H9 (cell line): ENCODE measurements around the gene ARHGAP10. TPM values are rescaled to one million over a fixed set of nuclear protein-coding genes. Genes with fewer than 3 reads are reported as not detected.

Experiments used
- DNase-seq: peaks from one replicate; pipeline ENCODE4 v3.0.0-alpha.2; 2017
- H2AFZ ChIP-seq: one replicate; pipeline ENCODE4 v1.6.1; 2013; ENCODE audit warnings: mild to moderate bottlenecking, low read length, control low read depth, moderate library complexity
- H2AK5ac ChIP-seq: 2 replicates; pipeline ENCODE4 v1.6.1; 2013; ENCODE audit warnings: low read length, control low read depth, mixed read lengths; ENCODE audit not compliant: insufficient read length
- H2BK120ac ChIP-seq: one replicate; pipeline ENCODE4 v1.6.1; 2013; ENCODE audit warnings: low read depth, mild to moderate bottlenecking, low read length, control low read depth, inconsistent platforms; ENCODE audit not compliant: poor library complexity, severe bottlenecking
- H2BK12ac ChIP-seq: 2 replicates; pipeline ENCODE4 v1.6.1; 2013; ENCODE audit warnings: low read length, control low read depth, mixed read lengths, low read depth; ENCODE audit not compliant: insufficient read length
- H2BK15ac ChIP-seq: 2 replicates; pipeline ENCODE4 v1.6.1; 2013; ENCODE audit warnings: low read depth, low read length, control low read depth
- H2BK20ac ChIP-seq: one replicate; pipeline ENCODE4 v1.6.1; 2013; ENCODE audit warnings: low read depth, mild to moderate bottlenecking, low read length, control low read depth, inconsistent platforms; ENCODE audit not compliant: poor library complexity, severe bottlenecking
- H2BK5ac ChIP-seq: 2 replicates; pipeline ENCODE4 v1.6.1; 2013; ENCODE audit warnings: low read length, control low read depth, mixed read lengths; ENCODE audit not compliant: insufficient read length
- H3K14ac ChIP-seq: 2 replicates; pipeline ENCODE4 v1.6.1; 2013; ENCODE audit warnings: low read length, control low read depth; ENCODE audit not compliant: insufficient read depth
- H3K18ac ChIP-seq: 2 replicates; pipeline ENCODE4 v1.6.1; 2013; ENCODE audit warnings: low read depth, mild to moderate bottlenecking, mixed read lengths, low read length, control low read depth; ENCODE audit not compliant: insufficient read length
- H3K23ac ChIP-seq: 2 replicates; pipeline ENCODE4 v1.6.1; 2013; ENCODE audit warnings: low read length, control low read depth, mixed read lengths, low read depth; ENCODE audit not compliant: insufficient read length
- H3K23me2 ChIP-seq: 2 replicates; pipeline ENCODE4 v1.6.1; 2013; ENCODE audit warnings: low read depth, mild to moderate bottlenecking, mixed read lengths, low read length, control low read depth; ENCODE audit not compliant: insufficient read length, poor library complexity, severe bottlenecking
- H3K27ac ChIP-seq: 2 replicates; pipeline ENCODE4 v1.5.1; 2013; ENCODE audit warnings: low read length, control low read depth, mixed read lengths, low read depth; ENCODE audit not compliant: insufficient read length
- H3K27me3 ChIP-seq: 2 replicates; pipeline ENCODE4 v1.6.1; 2013; ENCODE audit warnings: low read length, control low read depth, inconsistent platforms; ENCODE audit not compliant: insufficient read depth
- H3K4ac ChIP-seq: 2 replicates; pipeline ENCODE4 v1.6.1; 2013; ENCODE audit warnings: low read depth, mild to moderate bottlenecking, control low read depth, inconsistent platforms, low read length, moderate library complexity
- H3K4me1 ChIP-seq: 2 replicates; pipeline ENCODE4 v1.6.1; 2013; ENCODE audit warnings: low read length, control low read depth, inconsistent platforms; ENCODE audit not compliant: insufficient read depth
- H3K4me2 ChIP-seq: 2 replicates; pipeline ENCODE4 v1.6.1; 2013; ENCODE audit warnings: low read length, control low read depth, mixed read lengths; ENCODE audit not compliant: insufficient read length, insufficient read depth
- H3K56ac ChIP-seq: 2 replicates; pipeline ENCODE4 v1.6.1; 2013; ENCODE audit warnings: low read depth, mild to moderate bottlenecking, mixed read lengths, low read length, control low read depth; ENCODE audit not compliant: insufficient read length
- H3K79me1 ChIP-seq: 2 replicates; pipeline ENCODE4 v1.6.1; 2013; ENCODE audit warnings: low read depth, mild to moderate bottlenecking, moderate library complexity, low read length, control low read depth, inconsistent platforms; ENCODE audit not compliant: insufficient read depth, poor library complexity, severe bottlenecking
- H3K79me2 ChIP-seq: 2 replicates; pipeline ENCODE4 v1.6.1; 2013; ENCODE audit warnings: low read length, control low read depth, inconsistent platforms; ENCODE audit not compliant: insufficient read depth
- H3K9ac ChIP-seq: 2 replicates; pipeline ENCODE4 v1.6.1; 2013; ENCODE audit warnings: low read length, control low read depth, mixed read lengths; ENCODE audit not compliant: insufficient read length; ENCODE audit errors: extremely low read depth
- H3K9me3 ChIP-seq: one replicate; pipeline ENCODE4 v1.6.1; 2013; ENCODE audit warnings: low read depth, low read length, inconsistent platforms; ENCODE audit not compliant: control insufficient read depth
- H3T11ph ChIP-seq: one replicate; pipeline ENCODE4 v1.6.1; 2013; ENCODE audit warnings: mild to moderate bottlenecking, low read length, control low read depth, inconsistent platforms
- H4K20me1 ChIP-seq: one replicate; pipeline ENCODE4 v1.6.1; 2013; ENCODE audit not compliant: control insufficient read depth, insufficient read length, insufficient read depth
- H4K5ac ChIP-seq: 2 replicates; pipeline ENCODE4 v1.6.1; 2013; ENCODE audit warnings: low read depth, mild to moderate bottlenecking, mixed read lengths, low read length, control low read depth; ENCODE audit not compliant: insufficient read length
- H4K8ac ChIP-seq: replicated peaks from 2 replicates; pipeline ENCODE4 v1.6.1; 2013; ENCODE audit warnings: low read length, control low read depth, mixed read lengths, low read depth; ENCODE audit not compliant: insufficient read length
- H4K91ac ChIP-seq: 2 replicates; pipeline ENCODE4 v1.6.1; 2013; ENCODE audit warnings: low read depth, mild to moderate bottlenecking, moderate library complexity, mixed read lengths, low read length, control low read depth; ENCODE audit not compliant: insufficient read length
- H3K27ac Mint-ChIP-seq, 3 experiments: 2 replicates in 2 of 3; 3 replicates in 1 of 3; pipeline ENCODE4 v1.8.0; 2020 to 2021; ENCODE audit warnings: mixed read lengths in 3 of 3, mild to moderate bottlenecking in 1 of 3, moderate library complexity in 1 of 3
- H3K27me3 Mint-ChIP-seq: 2 replicates; pipeline ENCODE4 v1.8.0; 2021; ENCODE audit warnings: low read depth, mild to moderate bottlenecking, moderate library complexity, mixed read lengths
- H3K36me3 Mint-ChIP-seq, 3 experiments: 2 replicates in 2 of 3; 3 replicates in 1 of 3; pipeline ENCODE4 v1.8.0; 2020 to 2021; ENCODE audit warnings: low read depth in 3 of 3, mixed read lengths in 3 of 3; ENCODE audit not compliant: insufficient read depth in 1 of 3
- H3K4me1 Mint-ChIP-seq, 2 experiments: 2 replicates each; pipeline ENCODE4 v1.8.0; 2020; ENCODE audit warnings: mixed read lengths in 2 of 2
- H3K4me3 Mint-ChIP-seq, 2 experiments: 2 replicates in 1 of 2; 3 replicates in 1 of 2; pipeline ENCODE4 v1.8.0; 2020 to 2021; ENCODE audit warnings: mild to moderate bottlenecking in 2 of 2, mixed read lengths in 2 of 2, moderate library complexity in 1 of 2
- H3K9me3 Mint-ChIP-seq, 2 experiments: 2 replicates in 1 of 2; 3 replicates in 1 of 2; pipeline ENCODE4 v1.8.0; 2020; ENCODE audit warnings: mild to moderate bottlenecking in 2 of 2, mixed read lengths in 2 of 2, moderate library complexity in 1 of 2
- CTCF ChIP-seq: fragments of 200-600 bp; sonication (generic); conservative IDR thresholded peaks from 3 replicates; pipeline ENCODE4 v1.8.0; 2021; ENCODE audit warnings: antibody characterized with exemption, mild to moderate bottlenecking
- WGBS: extraction: QIAGEN DNeasy Blood & Tissue Kit; methylation state at CpG from one replicate; pipeline ENCODE4 v1.1.7; 2013; ENCODE audit warnings: missing lambda C conversion rate, low lambda C conversion rate, mixed read lengths; ENCODE audit not compliant: insufficient read length; ENCODE audit errors: extremely low coverage; 5-methylcytosine and 5-hydroxymethylcytosine counted together
- total RNA-seq: library from RNA; stranded (reverse); gene quantifications from 2 replicates; pipeline ENCODE4 v1.2.1, GENCODE V29; 2021

The ARHGAP10 gene
- total RNA-seq, 1 experiment from 2014 or later, result 7.8 TPM

GRCh38 chr4:147944249-147944648, 212.4 kb downstream of the ARHGAP10 start:
- Histone ChIP-seq H3K23me2 (no peaks in the 10 kb centered on the region), H2AFZ (no peak overlapping the region), H4K8ac (no peak overlapping the region), H2BK12ac (no peak overlapping the region), H3T11ph (no peak overlapping the region), H3K4ac (no peak overlapping the region), H2AK5ac (no peak overlapping the region), H3K18ac (no peak overlapping the region), H2BK20ac (no peak overlapping the region), H2BK5ac (no peak overlapping the region), H3K4me1 (no peaks in the 10 kb centered on the region), H3K79me1 (no peaks in the 10 kb centered on the region), H3K4me2 (no peak overlapping the region), H3K27ac (no peak overlapping the region), H3K23ac (no peak overlapping the region), H4K20me1 (no peaks in the 10 kb centered on the region), H2BK15ac (no peak overlapping the region), H3K9me3 (no peaks in the 10 kb centered on the region), H4K91ac (no peak overlapping the region), H4K5ac (no peak overlapping the region), H3K9ac (no peak overlapping the region), H2BK120ac (no peak overlapping the region), H3K14ac (no peak overlapping the region), H3K56ac (no peak overlapping the region), H3K27me3 (no peaks in the 10 kb centered on the region), H3K79me2 (no peaks in the 10 kb centered on the region)
- Mint-ChIP-seq H3K4me1 (peaks cover 2 to 8% of the 10 kb centered on the region in 2 experiments; a peak in 3 of 4 replicates), H3K9me3 (no peaks in the 10 kb centered on the region; a peak in 1 of 5 replicates), H3K27ac (no peak overlapping the region), H3K27me3 (no peaks in the 10 kb centered on the region), H3K4me3 (no peak overlapping the region), H3K36me3 (peaks cover 1 to 6% (median 3%) of the 10 kb centered on the region in 3 experiments; a peak in 4 of 7 replicates)
- WGBS, result no CpG with 5 or more reads among the region's 1 CpG
- TF ChIP-seq CTCF, result no peak
- no peak for DNase-seq
